Activated T-cell treated with anti-CD3 and anti-CD28 coated beads for 4 hours (primary cell): ENCODE data around the gene YBX1.

Source experiments
- DNase-seq: peaks from one replicate; pipeline ENCODE4 v3.0.0-alpha.2; 2020

Gene YBX1

GRCh38 chr1:42735477-42736105 lies 53.4 kb downstream of the YBX1 start:
- no peak for DNase-seq

GRCh38 chr1:42736152-42736551 lies 53.9 kb downstream of the YBX1 start:
- no peak for DNase-seq

- no peak for DNase-seq
These were observed 54.5 kb downstream of the YBX1 start for GRCh38 chr1:42736571-42737200.

DNA sequence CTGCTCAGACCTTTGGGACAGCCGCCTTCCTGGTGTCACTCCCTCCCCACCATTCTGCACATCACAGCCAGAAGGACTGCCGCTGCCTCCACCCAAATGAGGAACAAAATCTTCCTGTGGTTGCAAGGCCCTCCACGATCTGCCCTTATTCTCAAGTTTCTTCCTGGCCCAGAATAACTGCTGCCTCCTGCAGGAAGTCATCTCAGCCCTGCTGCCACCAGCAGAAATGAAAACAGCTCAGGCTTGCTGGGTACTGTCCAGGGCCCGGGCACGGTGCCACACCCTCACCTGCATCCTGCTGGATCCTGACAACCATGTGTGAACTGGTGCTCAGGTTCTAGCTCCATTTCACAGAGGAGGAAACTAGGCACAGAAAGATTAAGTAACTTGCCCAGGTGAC lies 55.0 kb downstream of the YBX1 start:
- no peak for DNase-seq

GRCh38 chr1:42737986-42738677 lies 55.9 kb downstream of the YBX1 start:
- no peak for DNase-seq

DNA sequence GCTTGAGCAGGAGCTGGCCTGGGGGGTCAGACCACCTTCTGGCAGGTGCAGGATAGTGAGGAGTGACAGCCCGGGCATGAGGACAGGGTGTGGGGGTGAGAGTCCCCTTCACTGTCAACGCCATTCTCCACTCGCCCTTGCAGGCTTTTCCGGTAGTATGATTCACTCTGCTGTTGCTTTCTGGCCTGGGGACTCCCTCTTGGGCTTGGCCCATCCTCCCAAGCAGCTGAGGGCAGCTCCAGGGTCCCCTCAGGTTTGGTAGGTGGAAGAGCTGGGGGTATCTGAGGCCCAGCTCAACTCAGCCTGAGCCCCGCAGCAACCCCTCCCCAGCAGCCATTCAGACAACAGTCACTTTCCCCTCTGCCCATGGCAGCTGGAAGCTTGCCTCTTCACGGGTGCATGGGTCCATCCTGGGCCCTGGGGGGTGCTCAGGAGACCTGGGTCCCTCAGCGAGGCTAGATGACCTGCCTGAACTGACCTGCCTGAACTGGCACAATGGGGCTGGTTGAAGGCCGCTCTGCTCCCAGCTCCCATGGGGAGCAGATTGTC lies 56.5 kb downstream of the YBX1 start:
- DNase-seq = no peak

DNA sequence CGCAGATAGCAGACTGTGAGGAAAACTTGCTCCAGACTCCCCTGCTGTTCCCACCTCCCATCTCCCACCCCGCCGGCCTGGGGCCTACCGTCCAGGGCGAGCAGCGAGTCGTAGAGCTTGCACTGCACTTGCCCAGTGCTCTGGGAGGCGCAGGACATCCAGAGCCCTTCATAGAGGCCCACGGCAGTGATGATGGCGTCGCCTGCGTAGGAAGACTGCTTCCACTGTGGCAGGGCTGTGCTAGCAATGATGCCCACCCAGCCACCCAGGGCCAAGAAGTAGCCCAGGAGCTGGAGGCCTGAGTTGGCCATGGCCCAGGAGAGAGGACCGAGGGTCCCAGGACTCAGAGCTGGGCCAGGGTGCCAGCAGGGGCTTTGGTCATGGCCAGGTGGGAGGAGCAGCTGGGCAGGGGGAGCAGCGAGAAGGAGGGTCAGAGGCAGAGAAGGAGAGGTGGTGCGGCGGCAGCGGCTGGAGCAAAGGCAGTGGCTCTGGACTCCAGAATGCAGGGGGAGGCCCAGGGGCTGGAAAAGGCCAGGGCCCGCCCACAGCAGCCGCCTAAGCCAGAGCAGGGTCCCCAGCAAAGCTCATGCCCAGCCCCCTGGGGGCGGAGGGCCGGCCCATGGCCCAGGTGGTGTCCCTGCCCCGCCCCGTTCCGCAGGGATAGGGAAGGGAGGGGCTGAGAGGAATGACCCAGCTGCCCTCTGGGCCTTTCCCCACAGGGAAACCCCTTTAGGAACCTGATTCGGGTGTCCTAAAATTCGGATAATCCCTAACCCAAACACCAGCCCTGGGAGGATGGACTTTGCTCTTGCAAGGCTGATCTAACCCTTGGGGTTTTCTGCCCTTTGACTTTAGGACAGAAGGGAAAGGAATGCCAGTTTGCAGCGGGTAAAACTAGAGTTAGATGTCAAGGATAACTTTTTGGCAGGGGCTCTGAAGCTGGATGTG lies 57.8 kb downstream of the YBX1 start, which contains the start of gene CLDN19:
Gene CLDN19, minus strand, starts transcription at position 484 of the 948 bp plus-strand sequence. Its CDS starts 173 bp downstream, at position 311.
- no peak for DNase-seq

GRCh38 chr1:42740851-42741580 lies 58.8 kb downstream of the YBX1 start:
- no peak for DNase-seq

GRCh38 chr1:42741706-42742105 lies 59.5 kb downstream of the YBX1 start:
- DNase-seq = no peak

DNA sequence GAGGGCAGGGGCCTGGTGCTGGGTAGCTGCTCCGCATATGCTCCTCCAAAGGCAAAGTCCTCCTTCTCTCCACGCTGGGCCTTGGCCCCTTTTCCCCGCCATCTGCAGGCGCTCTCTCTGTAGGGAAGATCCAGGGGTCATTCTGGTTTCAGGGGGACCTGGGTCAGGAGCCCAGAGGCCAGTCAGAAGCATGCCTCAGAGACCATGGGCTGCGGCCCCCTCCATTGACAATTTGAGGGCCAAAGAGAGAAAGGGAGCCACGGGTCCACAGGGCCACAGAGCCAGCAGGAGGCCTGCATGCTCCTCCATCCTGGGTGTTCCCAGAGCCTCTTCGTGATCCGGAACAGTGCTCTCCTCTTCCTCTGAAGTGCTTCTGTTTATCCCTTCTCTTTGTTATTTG lies 59.9 kb downstream of the YBX1 start:
- DNase-seq = no peak

GRCh38 chr1:42742617-42743316 lies 60.5 kb downstream of the YBX1 start:
- no peak for DNase-seq

- no peak for DNase-seq
These were observed 61.3 kb downstream of the YBX1 start for GRCh38 chr1:42743317-42744147.

DNA sequence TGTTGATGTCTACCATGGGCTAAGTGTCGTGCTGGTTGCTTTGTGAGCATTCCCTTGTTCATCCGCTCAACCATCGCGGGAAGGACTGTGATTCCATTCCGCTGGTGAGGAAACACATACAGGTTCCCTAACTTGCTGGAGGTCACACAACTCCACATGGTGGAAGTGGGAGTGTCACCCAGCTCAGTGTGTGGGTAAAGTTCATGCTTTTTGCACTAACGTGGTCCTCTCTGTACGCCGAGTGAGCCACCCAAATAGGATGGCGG lies 61.9 kb downstream of the YBX1 start:
- no peak for DNase-seq

DNA sequence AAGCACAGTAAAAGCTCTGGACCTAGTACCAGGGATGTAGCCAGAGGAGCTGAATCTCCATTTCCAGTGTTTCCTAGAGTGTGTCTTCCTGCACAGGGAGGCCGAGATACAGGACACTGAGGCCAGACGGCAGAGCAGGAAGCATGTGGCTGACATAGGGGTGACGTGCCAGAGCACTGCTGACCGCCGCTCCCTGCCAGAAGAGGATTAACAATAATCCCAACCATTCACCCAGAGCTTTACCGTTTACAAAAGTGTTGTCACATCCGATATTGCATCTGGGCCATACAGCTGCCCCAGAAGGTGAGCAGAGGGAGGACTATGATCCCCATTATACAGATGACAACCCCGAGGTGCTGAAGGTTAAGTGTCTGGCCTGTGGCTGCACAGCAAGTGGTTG lies 63.6 kb downstream of the YBX1 start:
- DNase-seq = no peak

GRCh38 chr1:42746436-42747105 lies 64.4 kb downstream of the YBX1 start:
- DNase-seq = no peak

GRCh38 chr1:42747125-42747524 lies 64.9 kb downstream of the YBX1 start:
- peak; percentile 41 for DNase-seq

DNA sequence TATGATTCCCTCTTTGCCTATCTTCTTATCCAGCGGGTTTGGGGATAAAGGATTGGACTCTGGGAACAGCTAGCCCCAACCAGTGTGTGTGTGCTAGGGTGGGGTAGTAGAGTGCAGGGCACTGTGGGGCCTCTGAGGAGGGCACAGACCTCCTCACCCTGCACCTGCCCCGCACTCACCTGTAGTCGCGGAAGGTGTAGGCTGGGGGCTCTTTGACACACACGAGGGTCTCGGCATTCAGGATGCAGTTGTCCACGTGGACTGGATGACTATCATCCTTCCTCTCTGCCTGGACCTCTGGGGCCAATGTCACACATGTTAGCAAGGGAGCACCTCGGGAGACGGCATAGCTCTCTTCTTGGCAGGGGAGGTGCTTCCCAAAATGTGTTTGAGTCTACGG lies 65.8 kb downstream of the YBX1 start:
- no peak for DNase-seq

DNA sequence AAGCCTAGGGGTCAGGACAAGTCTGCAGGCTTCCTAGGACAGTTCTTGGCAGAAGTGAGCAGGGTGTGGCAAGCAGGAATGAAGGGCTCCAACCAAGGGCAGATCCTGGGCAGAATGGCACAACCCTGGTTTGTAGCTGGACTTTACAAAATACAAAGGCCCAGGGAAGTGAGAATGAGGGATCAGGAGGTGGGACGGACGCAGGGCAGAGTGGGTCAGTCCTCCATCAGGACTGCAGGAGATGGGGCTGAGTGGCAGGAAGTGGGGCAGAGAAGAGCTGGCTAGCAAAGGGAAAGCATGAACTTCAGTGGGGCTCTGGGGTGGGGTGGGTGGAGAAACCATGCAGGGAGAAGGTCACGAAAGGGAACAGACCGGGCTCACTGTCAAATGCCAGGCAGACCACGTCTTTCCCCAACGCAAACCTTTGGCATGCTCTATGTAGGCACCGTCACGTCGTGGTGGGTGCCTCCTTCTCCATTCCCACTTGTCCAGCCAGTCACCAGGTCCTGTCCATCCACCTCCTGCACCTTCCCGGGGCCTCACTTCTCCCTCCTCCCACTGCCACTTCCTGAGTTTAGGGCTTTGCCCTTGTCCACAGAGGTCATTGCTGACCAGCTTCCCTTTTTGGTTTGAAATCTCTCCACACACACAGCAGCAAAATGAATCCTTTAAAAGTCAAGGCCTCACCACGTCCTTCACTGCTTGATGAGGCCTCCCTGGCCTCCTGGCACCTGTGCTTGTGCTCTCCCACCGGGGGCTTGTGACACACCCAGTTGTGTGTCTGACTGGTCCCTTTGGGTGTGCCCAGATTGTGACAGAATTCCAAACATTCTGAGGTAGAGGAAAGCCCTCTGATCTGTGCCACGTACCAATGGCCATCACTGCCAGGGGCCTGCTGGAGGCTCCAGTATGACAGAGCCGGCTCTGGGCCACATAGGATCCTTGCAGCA lies 66.5 kb downstream of the YBX1 start:
- no peak for DNase-seq

GRCh38 chr1:42750041-42750440 lies 67.8 kb downstream of the YBX1 start:
- DNase-seq = no peak
